Hepatocyte (in vitro differentiated cells): Measurements from ENCODE around the gene CFAP141. TPM values are rescaled to one million over a fixed set of nuclear protein-coding genes. Genes with fewer than 3 reads are reported as not detected.

ENCODE experiments used
- DNase-seq: peaks from one replicate; pipeline ENCODE4 v3.0.0-alpha.2; 2016; ENCODE audit warnings: low spot score
- H2AFZ ChIP-seq: fragments of 200-600 bp; sonication (generic); 2 replicates; pipeline ENCODE4 v1.6.0; 2016; ENCODE audit warnings: antibody characterized with exemption, mild to moderate bottlenecking
- H3K27ac ChIP-seq: fragments of 200-600 bp; sonication (generic); 2 replicates; pipeline ENCODE4 v1.5.1; 2016; ENCODE audit warnings: mild to moderate bottlenecking
- H3K27me3 ChIP-seq: fragments of 200-600 bp; sonication (generic); 2 replicates; pipeline ENCODE4 v1.6.1; 2016
- H3K36me3 ChIP-seq: fragments of 200-600 bp; sonication (generic); replicated peaks from 2 replicates; pipeline ENCODE4 v1.5.1; 2016; ENCODE audit warnings: low read depth; ENCODE audit not compliant: insufficient read depth
- H3K4me1 ChIP-seq: fragments of 200-600 bp; sonication (generic); 2 replicates; pipeline ENCODE4 v1.5.1; 2016; ENCODE audit warnings: mild to moderate bottlenecking, moderate library complexity; ENCODE audit not compliant: insufficient read depth
- H3K4me2 ChIP-seq: fragments of 200-600 bp; sonication (generic); 2 replicates; pipeline ENCODE4 v1.6.0; 2016
- H3K4me3 ChIP-seq: fragments of 200-600 bp; sonication (generic); 2 replicates; pipeline ENCODE4 v1.5.1; 2016; ENCODE audit warnings: mild to moderate bottlenecking
- H3K79me2 ChIP-seq: fragments of 200-600 bp; sonication (generic); 2 replicates; pipeline ENCODE4 v1.6.0; 2017; ENCODE audit warnings: mild to moderate bottlenecking
- H3K9me2 ChIP-seq: fragments of 200-600 bp; sonication (generic); replicated peaks from 2 replicates; pipeline ENCODE4 v1.6.0; 2017; ENCODE audit warnings: mild to moderate bottlenecking; ENCODE audit not compliant: insufficient read depth
- H3K9me3 ChIP-seq: fragments of 200-600 bp; sonication (generic); 2 replicates; pipeline ENCODE4 v1.5.1; 2016; ENCODE audit warnings: low read depth, mild to moderate bottlenecking
- H4K20me1 ChIP-seq: fragments of 200-600 bp; sonication (generic); 2 replicates; pipeline ENCODE4 v1.6.0; 2016; ENCODE audit warnings: mild to moderate bottlenecking; ENCODE audit not compliant: insufficient read depth, poor library complexity, severe bottlenecking
- EZH2 ChIP-seq: fragments of 200-600 bp; sonication (generic); IDR thresholded peaks from 2 replicates; pipeline ENCODE4 v1.6.1; 2016; ENCODE audit warnings: antibody characterized with exemption, mild to moderate bottlenecking, borderline replicate concordance
- EZH2phosphoT487 ChIP-seq: fragments of 200-600 bp; sonication (generic); IDR thresholded peaks from one replicate; pipeline ENCODE4 v1.6.1; 2018; ENCODE audit warnings: antibody characterized with exemption, mild to moderate bottlenecking, low read depth, moderate library complexity; ENCODE audit not compliant: unreplicated experiment, severe bottlenecking
- WGBS: methylation state at CpG from one replicate; pipeline ENCODE4 v1.1.6; 2016; ENCODE audit warnings: low lambda C conversion rate; ENCODE audit errors: missing lambda C conversion rate; 5-methylcytosine and 5-hydroxymethylcytosine counted together
- polyA plus RNA-seq: library from polyadenylated mRNA; unstranded; fragments of >200 nt; fragmentation: Nextera tagmentation; extraction: Ambion mirVana; gene quantifications from 2 replicates; pipeline ENCODE4 v1.2.1, GENCODE V29; 2016
- total RNA-seq: library from RNA; depleted of rRNA; stranded (reverse); fragments of >200 nt; gene quantifications from 2 replicates; pipeline ENCODE4 v1.2.3, GENCODE V29; 2014
- TF ChIP-seq, protein P1 (sequence below): fragments of 200-600 bp; sonication (generic); IDR thresholded peaks from 2 replicates; pipeline ENCODE4 v1.5.1; 2016; ENCODE audit warnings: antibody characterized with exemption, mild to moderate bottlenecking; ENCODE audit not compliant: poor library complexity

CFAP141 gene
- total RNA-seq (not detected in 2 replicates), polyA plus RNA-seq (not detected in 2 replicates)

DNA sequence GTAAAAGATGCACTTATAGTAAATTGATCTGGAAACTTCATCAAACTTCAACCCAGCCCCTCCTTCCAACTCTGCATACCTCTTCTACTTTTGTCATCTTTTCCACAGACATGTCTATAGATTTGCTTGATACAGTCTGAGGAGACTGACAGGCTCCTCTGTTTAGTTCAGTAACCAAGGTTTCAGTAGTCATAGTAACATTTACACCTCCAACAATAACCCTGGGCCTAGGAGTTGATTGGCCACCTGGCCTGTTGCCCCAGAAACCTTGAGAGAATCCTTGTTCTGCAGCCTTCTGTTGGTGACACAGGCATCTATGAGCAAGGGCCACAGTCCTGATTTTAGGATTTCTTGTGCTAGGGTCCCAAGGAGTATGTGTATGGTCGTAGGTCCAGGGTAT lies at the start of gene CFAP141:
TSS of gene CFAP141 (minus strand) at position 138 of the 400 bp plus-strand sequence. CDS start at position 112, 26 bp downstream.
- H4K20me1 ChIP-seq, result peaks cover 2% of the 10 kb centered on the region
- TF ChIP-seq, protein P1, sequence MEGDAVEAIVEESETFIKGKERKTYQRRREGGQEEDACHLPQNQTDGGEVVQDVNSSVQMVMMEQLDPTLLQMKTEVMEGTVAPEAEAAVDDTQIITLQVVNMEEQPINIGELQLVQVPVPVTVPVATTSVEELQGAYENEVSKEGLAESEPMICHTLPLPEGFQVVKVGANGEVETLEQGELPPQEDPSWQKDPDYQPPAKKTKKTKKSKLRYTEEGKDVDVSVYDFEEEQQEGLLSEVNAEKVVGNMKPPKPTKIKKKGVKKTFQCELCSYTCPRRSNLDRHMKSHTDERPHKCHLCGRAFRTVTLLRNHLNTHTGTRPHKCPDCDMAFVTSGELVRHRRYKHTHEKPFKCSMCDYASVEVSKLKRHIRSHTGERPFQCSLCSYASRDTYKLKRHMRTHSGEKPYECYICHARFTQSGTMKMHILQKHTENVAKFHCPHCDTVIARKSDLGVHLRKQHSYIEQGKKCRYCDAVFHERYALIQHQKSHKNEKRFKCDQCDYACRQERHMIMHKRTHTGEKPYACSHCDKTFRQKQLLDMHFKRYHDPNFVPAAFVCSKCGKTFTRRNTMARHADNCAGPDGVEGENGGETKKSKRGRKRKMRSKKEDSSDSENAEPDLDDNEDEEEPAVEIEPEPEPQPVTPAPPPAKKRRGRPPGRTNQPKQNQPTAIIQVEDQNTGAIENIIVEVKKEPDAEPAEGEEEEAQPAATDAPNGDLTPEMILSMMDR, result no peak
- TF ChIP-seq EZH2phosphoT487 (no peak), EZH2 (no peak)
- H3K79me2 ChIP-seq, result no peaks in the 10 kb centered on the region
- H3K4me1 ChIP-seq, result no peaks in the 10 kb centered on the region
- H3K9me3 ChIP-seq, result no peaks in the 10 kb centered on the region
- no peaks in the 10 kb centered on the region for H3K9me2 ChIP-seq
- no peak within 1 kb of the TSS for H2AFZ ChIP-seq
- no peak within 1 kb of the TSS for H3K4me3 ChIP-seq
- no peaks in the 10 kb centered on the region for H3K36me3 ChIP-seq
- H3K4me2 ChIP-seq, result no peak within 1 kb of the TSS
- WGBS, result 86% methylated on average over 1 of the region's 1 CpG
- no peak within 1 kb of the TSS for H3K27ac ChIP-seq
- DNase-seq, result no peak
- H3K27me3 ChIP-seq, result no peaks in the 10 kb centered on the region

DNA sequence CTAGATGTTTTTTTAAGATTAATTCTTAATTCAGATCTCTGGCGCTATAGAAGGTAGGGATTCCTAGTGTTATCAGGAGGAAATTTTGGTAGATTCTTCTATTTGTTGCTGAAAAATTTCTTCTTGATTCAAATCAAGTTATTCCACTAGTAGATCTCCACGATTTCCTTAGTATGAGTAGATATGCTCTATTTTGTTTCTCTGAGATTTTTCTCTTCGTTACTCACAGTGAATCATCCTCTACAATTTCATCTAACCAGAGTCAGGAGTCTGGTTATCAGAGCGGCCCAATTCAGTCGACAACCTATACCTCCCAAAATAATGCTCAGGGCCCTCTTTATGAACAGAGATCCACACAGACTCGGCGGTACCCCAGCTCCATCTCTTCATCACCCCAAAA lies 47.5 kb upstream of the CFAP141 start:
- Histone ChIP-seq H3K36me3 (peaks cover 11% of the 10 kb centered on the region), H4K20me1 (peaks cover 3% of the 10 kb centered on the region), H3K79me2 (peaks cover 28% of the 10 kb centered on the region), H3K9me3 (no peaks in the 10 kb centered on the region), H3K27ac (no peak overlapping the region), H3K9me2 (no peaks in the 10 kb centered on the region), H3K4me3 (no peak overlapping the region), H2AFZ (no peak overlapping the region), H3K4me1 (no peaks in the 10 kb centered on the region), H3K27me3 (no peaks in the 10 kb centered on the region), H3K4me2 (no peak overlapping the region)
- DNase-seq, result no peak
- 96% methylated on average over 7 of the region's 7 CpGs for WGBS
- TF ChIP-seq, protein P1, result no peak
- TF ChIP-seq EZH2 (no peak), EZH2phosphoT487 (no peak)

DNA sequence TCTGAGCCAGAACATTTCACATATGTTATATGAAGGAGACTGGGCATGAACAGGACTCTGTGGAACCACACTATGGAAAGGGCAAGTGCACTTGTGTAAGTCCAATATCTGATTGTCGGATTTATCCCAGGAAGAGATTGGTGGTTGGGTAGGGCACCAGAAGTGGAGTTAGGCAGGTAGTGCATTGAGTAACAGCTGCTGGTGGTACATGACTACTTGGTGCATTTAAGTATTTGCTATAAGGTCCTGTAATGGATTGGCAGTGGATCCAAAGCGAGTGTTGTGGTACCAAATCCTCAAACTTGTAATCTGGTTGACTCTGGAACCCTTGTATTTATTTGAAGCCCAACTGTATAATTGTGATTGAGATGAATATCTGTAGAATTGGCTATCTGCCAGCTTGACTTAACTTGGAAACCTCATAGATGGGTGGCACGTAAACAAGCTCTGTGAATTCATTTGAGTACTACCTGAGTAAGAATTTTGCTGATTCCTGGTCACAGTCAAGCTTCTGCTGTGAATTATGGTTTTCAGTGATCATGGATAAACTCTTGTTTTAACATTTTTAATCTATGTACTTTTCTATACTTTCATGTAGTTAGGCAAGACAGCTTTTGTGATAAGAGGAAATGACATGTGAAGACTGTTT lies 35.7 kb upstream of the CFAP141 start:
- H3K27ac ChIP-seq, result no peak overlapping the region
- 91% methylated on average over 3 of the region's 3 CpGs for WGBS
- H3K36me3 ChIP-seq, result peaks cover 4% of the 10 kb centered on the region
- H2AFZ ChIP-seq, result no peak overlapping the region
- no peaks in the 10 kb centered on the region for H3K9me3 ChIP-seq
- no peak overlapping the region for H3K4me3 ChIP-seq
- no peak for DNase-seq
- peaks cover 48% of the 10 kb centered on the region for H4K20me1 ChIP-seq
- peaks cover 85% of the 10 kb centered on the region for H3K79me2 ChIP-seq
- H3K9me2 ChIP-seq, result no peaks in the 10 kb centered on the region
- no peaks in the 10 kb centered on the region for H3K27me3 ChIP-seq
- H3K4me1 ChIP-seq, result no peaks in the 10 kb centered on the region
- TF ChIP-seq EZH2, result no peak
- TF ChIP-seq EZH2phosphoT487, result no peak
- TF ChIP-seq, protein P1, result no peak
- H3K4me2 ChIP-seq, result no peak overlapping the region
